Neural cell (in vitro differentiated cells): ENCODE results near the gene RBMS3. TPM values are rescaled to one million over a fixed set of nuclear protein-coding genes. Genes with fewer than 3 reads are reported as not detected.
"Not testable (repeated sequence)": the region's sequence is repeated elsewhere in the genome, so short reads cannot be mapped to it uniquely, and the experiment has no call there.

ENCODE experiments used
- H2AFZ ChIP-seq: fragments of 200-600, 300-800 bp; sonication (generic), shearing (Covaris generic); 2 replicates; pipeline ENCODE4 v1.6.0; 2014; ENCODE audit warnings: low read depth, mild to moderate bottlenecking, antibody characterized with exemption, low read length, moderate library complexity
- H3F3A ChIP-seq: fragments of 200-600 bp; shearing (Covaris generic); 2 replicates; pipeline ENCODE4 v1.6.1; 2016; ENCODE audit warnings: mild to moderate bottlenecking, moderate library complexity, mixed read lengths, antibody characterized with exemption, low read length; ENCODE audit not compliant: insufficient read depth, poor library complexity, severe bottlenecking
- H3K27ac ChIP-seq: fragments of 200-600, 300-800 bp; sonication (generic), shearing (Covaris generic); 2 replicates; pipeline ENCODE4 v1.5.1; 2014; ENCODE audit warnings: mild to moderate bottlenecking, low read length, moderate library complexity
- H3K27me3 ChIP-seq: fragments of 300-800, 200-600 bp; sonication (generic), shearing (Covaris generic); 2 replicates; pipeline ENCODE4 v1.6.0; 2014; ENCODE audit warnings: mild to moderate bottlenecking, low read depth, low read length, moderate library complexity; ENCODE audit not compliant: insufficient read depth
- H3K36me3 ChIP-seq: fragments of 300-800, 200-600 bp; sonication (generic), shearing (Covaris generic); 2 replicates; pipeline ENCODE4 v1.5.1; 2014; ENCODE audit warnings: mild to moderate bottlenecking, antibody characterized with exemption, low read length, moderate library complexity; ENCODE audit not compliant: insufficient read depth
- H3K4me2 ChIP-seq: fragments of 300-800, 200-600 bp; sonication (generic), shearing (Covaris generic); 2 replicates; pipeline ENCODE4 v1.6.0; 2014; ENCODE audit warnings: mild to moderate bottlenecking, low read length
- H3K4me3 ChIP-seq: fragments of 300-800, 200-600 bp; sonication (generic), shearing (Covaris generic); 2 replicates; pipeline ENCODE4 v1.5.1; 2014; ENCODE audit warnings: mild to moderate bottlenecking, low read length, moderate library complexity
- H3K79me2 ChIP-seq: fragments of 200-600 bp; shearing (Covaris generic); replicated peaks from 2 replicates; pipeline ENCODE4 v1.6.0; 2014; ENCODE audit warnings: mild to moderate bottlenecking, low read length, moderate library complexity; ENCODE audit not compliant: insufficient read depth
- H3K9ac ChIP-seq: fragments of 300-800, 200-600 bp; sonication (generic), shearing (Covaris generic); 2 replicates; pipeline ENCODE4 v1.6.1; 2016; ENCODE audit warnings: mild to moderate bottlenecking, low read length, mixed read lengths
- H3K9me2 ChIP-seq: fragments of 200-600 bp; shearing (Covaris generic); 2 replicates; pipeline ENCODE4 v1.6.1; 2016; ENCODE audit warnings: mild to moderate bottlenecking, low read length, mixed read lengths; ENCODE audit not compliant: insufficient read depth
- H3K9me3 ChIP-seq: fragments of 200-600, 300-800 bp; sonication (generic), shearing (Covaris generic); 2 replicates; pipeline ENCODE4 v1.6.1; 2016; ENCODE audit warnings: mild to moderate bottlenecking, mixed run types, low read length, moderate library complexity, mixed read lengths
- H4K20me1 ChIP-seq: fragments of 200-600 bp; shearing (Covaris generic); 2 replicates; pipeline ENCODE4 v1.6.1; 2016; ENCODE audit warnings: mild to moderate bottlenecking, mixed run types; ENCODE audit not compliant: insufficient read depth
- CTCF ChIP-seq: fragments of 450-650 bp; IDR thresholded peaks from 2 replicates; pipeline ENCODE4 v1.5.1; 2014; ENCODE audit warnings: antibody characterized with exemption, mild to moderate bottlenecking, moderate library complexity; ENCODE audit not compliant: poor library complexity, severe bottlenecking
- EP300 ChIP-seq: fragments of 450-650 bp; conservative IDR thresholded peaks from 2 replicates; pipeline ENCODE4 v1.6.1; 2014; ENCODE audit warnings: antibody characterized with exemption, mild to moderate bottlenecking, moderate library complexity; ENCODE audit not compliant: poor library complexity, severe bottlenecking
- EZH2 ChIP-seq: fragments of 200-600, 300-800 bp; shearing (Covaris generic), sonication (generic); IDR thresholded peaks from 2 replicates; pipeline ENCODE4 v1.6.1; 2014; ENCODE audit warnings: antibody characterized with exemption, low read length, borderline replicate concordance, mild to moderate bottlenecking; ENCODE audit not compliant: insufficient read depth, poor library complexity, severe bottlenecking
- MXI1 ChIP-seq: fragments of 450-650 bp; conservative IDR thresholded peaks from 2 replicates; pipeline ENCODE4 v1.6.1; 2014; ENCODE audit warnings: antibody characterized with exemption, mild to moderate bottlenecking; ENCODE audit not compliant: poor library complexity, severe bottlenecking
- POLR2AphosphoS5 ChIP-seq: IDR thresholded peaks from 2 replicates; pipeline ENCODE4 v1.6.1; 2012
- RAD21 ChIP-seq: fragments of 450-650 bp; conservative IDR thresholded peaks from 2 replicates; pipeline ENCODE4 v1.6.1; 2014; ENCODE audit warnings: antibody characterized with exemption, mild to moderate bottlenecking, moderate library complexity
- REST ChIP-seq: IDR thresholded peaks from 2 replicates; pipeline ENCODE4 v1.6.1; 2012; ENCODE audit warnings: borderline replicate concordance
- SMC3 ChIP-seq: fragments of 450-650 bp; conservative IDR thresholded peaks from 2 replicates; pipeline ENCODE4 v1.6.1; 2014; ENCODE audit warnings: antibody characterized with exemption, mild to moderate bottlenecking, moderate library complexity; ENCODE audit not compliant: poor library complexity
- TAF1 ChIP-seq: IDR thresholded peaks from 2 replicates; pipeline ENCODE4 v1.6.1; 2012; ENCODE audit warnings: low read depth
- polyA plus RNA-seq: library from polyadenylated mRNA; depleted of rRNA; stranded (reverse); fragments of >200 nt; gene quantifications from 2 replicates; pipeline ENCODE4 v1.2.3, GENCODE V29; 2014

Gene RBMS3
- polyA plus RNA-seq, 1 donor from 2014 or later: 0.53 TPM

- no peaks in the 10 kb centered on the region for H3K36me3 ChIP-seq
- H3K9ac ChIP-seq: no peak overlapping the region
- no peak overlapping the region for H2AFZ ChIP-seq
- H3K9me3 ChIP-seq: no peaks in the 10 kb centered on the region
- H3K4me3 ChIP-seq: no peak overlapping the region
- H4K20me1 ChIP-seq: no peaks in the 10 kb centered on the region
- no peaks in the 10 kb centered on the region for H3K9me2 ChIP-seq
- H3K27me3 ChIP-seq: no peaks in the 10 kb centered on the region
- no peak for TF ChIP-seq SMC3
- no peak for TF ChIP-seq POLR2AphosphoS5
- no peak for TF ChIP-seq RAD21
- no peak for TF ChIP-seq MXI1
- TF ChIP-seq CTCF: no peak
- no peak for TF ChIP-seq TAF1
- TF ChIP-seq EP300: no peak
- TF ChIP-seq REST: no peak
- TF ChIP-seq EZH2: no peak
- H3K27ac ChIP-seq: no peak overlapping the region
- H3K79me2 ChIP-seq: no peaks in the 10 kb centered on the region
- no peak overlapping the region for H3K4me2 ChIP-seq
- no peaks in the 10 kb centered on the region for H3F3A ChIP-seq
These were observed 43.3 kb downstream of the RBMS3 start for GRCh38 chr3:29324180-29324651.

GRCh38 chr3:29326540-29326939 is 45.7 kb downstream of the RBMS3 start:
- H3K4me2 ChIP-seq, H3K9me2 ChIP-seq, H3K9ac ChIP-seq, H3F3A ChIP-seq, H3K79me2 ChIP-seq, H3K27ac ChIP-seq, H3K27me3 ChIP-seq, H3K36me3 ChIP-seq, H4K20me1 ChIP-seq, H2AFZ ChIP-seq, H3K4me3 ChIP-seq, H3K9me3 ChIP-seq: not testable (repeated sequence)
